ENCODE results near the gene AARS1.
"Not testable (repeated sequence)": the region's sequence is repeated elsewhere in the genome, so short reads cannot be mapped to it uniquely, and the experiment has no call there.

The AARS1 gene

DNA sequence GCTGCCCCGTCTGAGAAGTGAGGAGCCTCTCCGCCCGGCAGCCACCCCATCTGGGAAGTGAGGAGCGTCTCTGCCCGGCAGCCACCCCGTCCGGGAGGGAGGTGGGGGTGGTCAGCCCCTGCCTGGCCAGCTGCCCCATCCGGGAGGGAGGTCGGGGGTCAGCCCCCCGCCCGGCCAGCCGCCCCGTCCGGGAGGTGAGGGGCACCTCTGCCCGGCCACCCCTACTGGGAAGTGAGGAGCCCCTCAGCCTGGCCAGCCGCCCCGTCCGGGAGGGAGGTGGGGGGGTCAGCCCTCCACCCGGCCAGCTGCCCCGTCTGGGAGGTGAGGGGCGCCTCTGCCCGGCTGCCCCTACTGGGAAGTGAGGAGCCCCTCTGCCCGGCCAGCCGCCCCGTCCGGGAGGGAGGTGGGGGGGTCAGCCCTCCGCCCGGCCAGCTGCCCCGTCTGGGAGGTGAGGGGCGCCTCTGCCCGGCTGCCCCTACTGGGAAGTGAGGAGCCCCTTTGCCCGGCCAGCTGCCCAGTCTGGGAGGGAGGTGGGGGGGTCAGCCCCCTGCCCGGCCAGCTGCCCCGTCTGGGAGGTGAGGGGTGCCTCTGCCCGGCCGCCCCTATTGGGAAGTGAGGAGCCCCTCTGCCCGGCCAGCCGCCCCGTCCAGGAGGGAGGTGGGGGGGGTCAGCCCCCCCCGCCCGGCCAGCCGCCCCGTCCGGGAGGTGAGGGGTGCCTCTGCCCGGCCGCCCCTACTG, 84.5 kb downstream of the AARS1 start:
- H3K36me3 ChIP-seq (ENCODE audit: control insufficient read depth, insufficient read depth, low read length); H3K4me3 ChIP-seq (ENCODE audit: low read length); H3K4me1 ChIP-seq (ENCODE audit: control insufficient read depth, insufficient read depth, low read length); H3K27me3 ChIP-seq (ENCODE audit: control insufficient read depth, insufficient read depth, low read length); H3K9me3 ChIP-seq (ENCODE audit: control insufficient read depth, low read length); H3K9ac ChIP-seq (ENCODE audit: low read length): not testable (repeated sequence)

- H3K27me3 ChIP-seq (ENCODE audit: control insufficient read depth, insufficient read depth, low read length); H3K9ac ChIP-seq (ENCODE audit: low read length); H3K9me3 ChIP-seq (ENCODE audit: control insufficient read depth, low read length); H3K4me1 ChIP-seq (ENCODE audit: control insufficient read depth, insufficient read depth, low read length); H3K4me3 ChIP-seq (ENCODE audit: low read length); H3K36me3 ChIP-seq (ENCODE audit: control insufficient read depth, insufficient read depth, low read length): not testable (repeated sequence)
Measured at GRCh38 chr16:70204010-70204409, 85.3 kb downstream of the AARS1 start.

GRCh38 chr16:70203508-70203907, 85.8 kb downstream of the AARS1 start:
- not testable (repeated sequence) for H3K36me3 ChIP-seq (ENCODE audit: control insufficient read depth, insufficient read depth, low read length); H3K27me3 ChIP-seq (ENCODE audit: control insufficient read depth, insufficient read depth, low read length); H3K9ac ChIP-seq (ENCODE audit: low read length); H3K4me1 ChIP-seq (ENCODE audit: control insufficient read depth, insufficient read depth, low read length); H3K9me3 ChIP-seq (ENCODE audit: control insufficient read depth, low read length); H3K4me3 ChIP-seq (ENCODE audit: low read length)
